Left ventricle myocardium superior (tissue), 1 donor: Measurements from ENCODE around the gene CECR2. TPM values are rescaled to one million over a fixed set of nuclear protein-coding genes. Genes with fewer than 3 reads are reported as not detected.
A peak's percentile ranks its signal among the peaks of the same experiment; 100 is the strongest.

Experiments
- ATAC-seq: fragments of 200-7000 bp; cut with Tn5 transposase; one replicate; pipeline ENCODE4 v1.9.1; 2020; ENCODE audit warnings: mild to moderate bottlenecking, moderate library complexity
- DNase-seq: peaks from one replicate; pipeline ENCODE4 v3.0.0-alpha.2; 2020
- intact Hi-C: fragments of 100-400 bp; cut with micrococcal nuclease; formaldehyde crosslinking; loops from one replicate; pipeline ENCODE4 v1.11.0; 2022
- total RNA-seq: library from RNA; stranded (reverse); fragmentation: NEBNext Ultra II Directional; extraction: Animal tissue kit (Norgen Biotek cat#: 25700); gene quantifications from one replicate; pipeline ENCODE4 v1.2.1, GENCODE V29; 2021
- donor health status: DM: no; HTN: yes; CAD: no; lungs with severe emphysema.

Gene CECR2
- total RNA-seq, 1 donor from 2014 or later, result 7.1 TPM

DNA sequence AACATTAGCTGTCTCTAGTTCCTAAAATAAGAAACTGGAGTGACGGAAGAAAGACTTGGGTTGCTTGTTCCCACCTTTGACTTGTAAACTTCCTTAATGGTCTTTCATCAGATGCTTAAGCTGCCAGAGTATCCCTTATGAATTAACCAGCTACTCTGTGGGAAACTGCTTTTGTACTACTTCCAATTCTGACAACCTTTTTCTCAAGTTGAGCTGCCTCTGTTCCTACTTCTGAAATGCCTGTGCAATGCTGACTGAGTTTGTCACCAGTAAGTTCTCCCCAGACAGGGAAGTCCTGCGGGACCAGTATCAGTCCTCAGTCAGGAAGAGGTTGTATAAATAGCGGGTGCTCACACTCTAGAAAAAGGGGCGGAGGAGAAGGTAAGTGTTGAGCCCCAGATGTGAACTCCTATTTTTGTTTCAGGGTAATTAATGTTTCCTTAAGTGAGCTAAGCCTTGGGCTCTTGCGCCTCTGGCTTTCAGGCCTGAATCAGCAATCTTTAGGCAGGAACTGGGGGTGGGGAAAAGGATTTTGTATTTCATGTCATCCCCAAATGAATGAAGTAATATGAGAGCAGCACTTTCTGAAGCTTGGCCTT lies 67.2 kb downstream of the CECR2 start:
- ATAC-seq, result peak; percentile 54
- no peak for DNase-seq
- intact Hi-C loops, result no loop called here

DNA sequence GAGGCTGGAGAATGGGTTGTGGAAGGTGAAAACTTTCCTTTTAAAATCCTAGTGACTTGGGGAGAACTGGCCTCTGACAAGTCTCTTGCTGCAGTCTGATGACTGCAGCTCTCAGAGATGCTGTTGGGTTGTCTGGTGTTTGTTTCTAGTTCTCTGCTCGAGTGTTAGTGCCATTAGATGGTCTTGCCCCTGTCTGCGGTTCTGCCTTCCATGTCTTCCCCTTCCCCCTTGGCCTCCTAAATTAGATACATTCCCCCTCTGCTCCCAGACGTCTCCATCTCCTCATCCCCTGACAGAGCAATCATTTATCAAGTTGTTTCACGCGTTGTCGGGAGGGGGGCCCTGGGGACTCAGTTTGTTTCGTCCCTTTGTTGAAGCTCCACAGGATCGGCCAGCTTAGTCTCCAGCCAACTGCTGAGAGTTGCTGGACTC lies 67.7 kb downstream of the CECR2 start:
- peak; percentile 57 for ATAC-seq
- intact Hi-C loops, result no loop called here
- DNase-seq, result no peak

DNA sequence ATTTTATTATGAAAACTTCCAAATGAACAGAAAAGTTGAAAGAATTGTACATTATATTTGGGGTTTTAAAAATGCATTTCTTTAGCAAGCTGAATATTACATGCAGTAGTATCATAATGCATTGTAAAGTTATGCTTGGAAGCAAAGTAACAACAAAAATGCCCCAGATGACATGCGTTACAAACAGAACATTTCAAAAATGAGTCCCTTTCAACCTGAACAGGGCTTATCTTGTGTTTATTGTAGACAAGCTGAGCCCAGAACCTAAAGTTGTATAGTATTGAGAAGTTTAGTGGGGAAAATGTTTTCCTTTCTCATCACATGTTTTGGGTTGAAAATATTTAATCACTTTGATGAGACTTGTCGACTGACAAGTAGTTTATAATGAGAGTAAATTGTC lies 68.8 kb downstream of the CECR2 start:
- ATAC-seq (no peak), DNase-seq (no peak)
- intact Hi-C loops, result no loop called here

DNA sequence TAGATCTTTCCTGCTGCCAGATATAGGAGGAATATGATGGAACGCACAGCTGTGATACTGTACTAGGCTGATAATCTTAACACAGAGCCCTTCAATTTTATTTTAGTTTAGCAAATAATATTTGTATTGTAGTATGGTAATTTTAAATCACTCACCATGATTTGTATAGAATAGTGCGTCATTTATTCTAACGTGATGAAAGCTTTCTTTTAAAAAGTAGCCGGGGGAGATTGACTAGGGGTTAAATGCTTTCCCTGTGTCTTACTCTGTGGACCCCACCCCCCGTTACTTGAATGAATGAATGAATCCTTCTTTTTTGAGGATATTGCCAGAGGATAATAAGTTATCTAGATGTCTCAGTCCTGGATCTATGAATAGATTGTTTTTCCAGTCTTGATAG lies 72.1 kb downstream of the CECR2 start:
- intact Hi-C loops, result no loop called here
- ATAC-seq (no peak), DNase-seq (no peak)

DNA sequence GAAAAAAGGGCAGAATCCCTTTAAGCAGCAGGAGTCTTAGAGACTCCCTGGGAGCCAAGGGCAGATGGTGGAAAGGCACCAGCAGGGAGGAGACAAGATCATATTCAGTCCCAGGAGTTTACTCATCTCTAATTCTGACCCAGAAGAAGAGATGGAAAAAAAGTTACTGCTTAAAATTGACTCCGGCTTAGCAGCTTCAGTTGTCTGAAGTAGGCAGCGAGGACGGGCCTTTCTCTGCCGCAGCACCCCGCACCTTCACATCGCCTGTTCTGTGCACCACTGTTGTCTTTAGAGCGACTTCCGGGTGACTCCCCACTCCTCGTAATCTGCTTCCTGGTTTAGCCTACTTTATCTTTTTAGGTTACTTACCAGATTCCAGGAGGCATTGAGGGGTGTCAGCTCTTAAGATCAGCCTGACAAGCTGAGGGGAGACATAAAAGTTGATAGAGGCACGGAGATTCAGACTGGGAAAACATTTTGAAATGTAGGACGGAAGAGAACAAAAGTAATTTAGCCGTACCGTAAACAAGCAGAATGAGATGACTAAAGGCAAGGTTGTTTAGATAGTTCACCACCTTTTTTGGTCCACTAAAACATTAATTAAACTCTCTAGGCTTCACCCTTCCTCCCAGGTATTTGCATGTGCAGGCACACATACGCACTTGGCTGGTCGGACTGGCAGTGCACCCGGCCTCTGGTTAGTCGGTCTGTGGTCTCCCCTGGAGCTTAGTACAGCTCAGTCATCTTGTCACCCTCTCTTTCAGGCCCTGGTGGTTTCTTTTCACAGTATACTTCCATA lies 74.3 kb downstream of the CECR2 start:
- DNase-seq, result no peak
- ATAC-seq, result no peak
- intact Hi-C loops, result no loop called here

DNA sequence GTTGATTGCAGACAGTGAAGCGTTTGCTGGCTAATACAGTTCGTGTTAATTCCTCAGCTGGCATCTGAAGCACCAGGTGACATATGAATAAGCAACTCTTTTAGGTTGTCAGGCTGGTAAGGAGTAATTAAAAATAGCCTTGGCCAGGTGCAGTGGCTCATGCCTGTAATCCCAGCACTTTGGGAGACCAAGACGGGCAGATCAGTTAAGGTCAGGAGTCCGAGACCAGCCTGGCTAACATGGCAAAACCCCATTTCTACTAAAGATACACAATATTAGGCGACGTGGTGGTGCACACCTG lies 74.9 kb downstream of the CECR2 start:
- ATAC-seq (no peak), DNase-seq (no peak)
- intact Hi-C loops, result no loop called here

DNA sequence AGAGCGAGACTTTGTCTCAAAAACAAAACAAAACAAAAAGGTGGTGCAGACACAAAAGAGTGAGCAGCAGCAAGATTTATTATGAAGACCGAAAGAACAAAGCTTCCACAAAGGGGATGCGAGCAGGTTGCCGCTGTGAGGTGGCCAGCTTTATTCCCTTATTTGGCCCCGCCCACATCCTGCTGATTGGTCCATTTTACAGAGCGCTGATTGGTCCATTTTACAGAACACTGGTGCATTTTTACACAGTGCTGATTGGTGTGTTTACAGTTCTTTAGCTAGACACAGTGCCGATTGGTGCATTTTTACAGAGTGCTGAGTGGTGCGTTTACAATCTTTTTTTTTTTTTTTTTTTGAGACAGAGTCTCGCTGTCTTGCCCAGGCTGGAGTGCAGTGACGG lies 77.4 kb downstream of the CECR2 start:
- DNase-seq, result no peak
- ATAC-seq, result no peak
- intact Hi-C loops, result no loop called here

DNA sequence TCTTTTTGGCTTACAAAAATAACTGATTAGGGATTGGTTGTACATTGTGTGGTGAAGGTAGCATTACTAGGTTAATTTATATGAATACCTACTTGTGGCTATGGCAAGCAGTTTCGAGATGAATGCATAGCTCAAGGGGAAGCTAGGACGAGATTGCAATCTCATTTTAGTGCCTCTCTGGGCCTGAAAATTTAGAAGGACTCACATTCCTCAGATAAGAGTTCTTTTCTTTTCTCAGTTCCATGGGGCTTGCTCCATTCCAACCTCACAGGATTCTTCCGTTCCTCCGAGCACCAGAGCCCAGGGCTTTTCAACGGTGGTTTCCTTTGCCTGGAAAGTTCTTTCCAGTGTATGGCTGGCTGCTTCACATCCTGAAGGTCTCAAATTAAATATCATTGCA lies 82.1 kb downstream of the CECR2 start:
- ATAC-seq (no peak), DNase-seq (no peak)
- intact Hi-C loops, result no loop called here

DNA sequence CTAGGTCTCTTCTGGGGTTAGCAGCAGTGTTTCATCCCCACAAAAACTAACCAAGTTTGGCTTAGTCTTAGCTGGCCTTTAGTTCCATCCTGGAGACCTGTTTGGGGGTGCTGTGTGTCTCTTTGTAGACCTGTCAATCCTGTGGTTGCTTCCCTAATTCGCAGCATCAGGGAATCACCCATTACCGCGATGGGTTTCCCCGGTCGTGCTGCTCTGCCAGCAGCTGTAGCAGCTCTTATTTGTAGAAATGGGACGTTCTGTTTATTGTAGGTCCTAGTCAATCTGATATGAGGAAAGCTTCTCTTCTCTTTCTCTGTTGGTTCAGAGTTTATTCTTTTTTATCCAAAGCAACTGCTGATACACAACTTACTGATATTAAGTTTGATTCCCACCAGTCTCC lies 91.6 kb downstream of the CECR2 start:
- intact Hi-C loops, result no loop called here
- no peak for DNase-seq
- no peak for ATAC-seq

DNA sequence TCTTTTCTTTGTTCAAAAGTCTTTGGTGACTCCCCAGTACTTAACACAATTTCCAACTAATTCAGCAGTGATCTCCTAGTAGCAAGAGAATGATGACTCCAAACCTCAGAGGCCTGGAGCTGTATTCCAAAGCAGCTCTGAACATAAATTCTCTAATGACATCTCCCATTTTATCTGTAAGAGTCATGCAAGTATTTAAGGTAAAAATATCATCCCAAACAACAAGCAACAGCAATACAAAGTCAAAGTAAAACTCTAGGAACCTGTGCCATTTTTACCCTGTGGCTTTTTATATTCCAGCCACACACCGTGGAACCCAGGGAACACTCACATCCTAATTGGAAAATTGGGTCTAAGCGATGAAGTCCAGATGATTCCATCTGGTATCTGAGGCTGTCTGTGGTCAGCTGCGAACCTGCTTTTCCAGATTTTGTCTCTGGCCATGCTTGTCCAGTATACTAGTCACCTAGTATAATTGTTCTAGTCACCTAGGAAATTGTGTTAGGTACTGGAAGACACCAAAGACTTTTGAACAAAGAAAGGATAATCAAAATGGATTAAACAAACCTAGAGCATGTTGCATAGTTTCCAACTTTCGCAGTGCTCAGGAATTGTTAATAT lies 101.7 kb downstream of the CECR2 start:
- intact Hi-C loops, result no loop called here
- no peak for ATAC-seq

DNA sequence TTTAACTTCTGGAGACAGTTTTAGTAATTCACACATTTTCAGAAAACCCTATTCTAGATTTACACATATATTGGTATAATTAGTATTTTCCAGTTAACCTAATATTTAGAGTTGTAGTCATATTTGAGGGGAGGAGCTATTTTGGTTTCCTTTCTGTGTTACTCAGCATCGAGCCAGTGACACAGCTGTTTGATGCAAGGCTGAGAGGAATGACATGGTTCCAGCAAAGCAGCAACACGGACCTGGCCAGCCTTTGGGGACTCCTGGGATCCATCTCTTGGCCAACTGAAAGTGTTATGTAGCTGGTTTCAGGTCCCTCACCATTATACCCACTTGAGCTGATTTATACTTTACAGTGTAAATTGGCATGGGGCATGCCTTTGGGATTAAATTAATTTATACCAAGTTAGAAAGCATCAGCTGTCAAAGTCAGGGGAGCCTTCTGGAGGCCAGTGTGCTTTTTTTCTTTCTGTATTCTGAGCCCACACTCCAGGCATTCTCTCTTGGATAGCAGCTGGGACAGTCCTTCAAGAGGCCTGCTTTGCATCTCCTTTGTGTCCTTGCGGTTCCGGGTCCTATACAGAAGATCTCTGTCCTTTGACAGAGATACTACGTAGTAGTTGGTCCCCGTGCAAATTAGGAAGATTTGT lies 102.8 kb downstream of the CECR2 start:
- DNase-seq (no peak), ATAC-seq (peak; percentile 83)
- intact Hi-C loops, result no loop called here

More for the DNA sequence above, 101.7 kb downstream of the CECR2 start:
- DNase-seq, result no peak

DNA sequence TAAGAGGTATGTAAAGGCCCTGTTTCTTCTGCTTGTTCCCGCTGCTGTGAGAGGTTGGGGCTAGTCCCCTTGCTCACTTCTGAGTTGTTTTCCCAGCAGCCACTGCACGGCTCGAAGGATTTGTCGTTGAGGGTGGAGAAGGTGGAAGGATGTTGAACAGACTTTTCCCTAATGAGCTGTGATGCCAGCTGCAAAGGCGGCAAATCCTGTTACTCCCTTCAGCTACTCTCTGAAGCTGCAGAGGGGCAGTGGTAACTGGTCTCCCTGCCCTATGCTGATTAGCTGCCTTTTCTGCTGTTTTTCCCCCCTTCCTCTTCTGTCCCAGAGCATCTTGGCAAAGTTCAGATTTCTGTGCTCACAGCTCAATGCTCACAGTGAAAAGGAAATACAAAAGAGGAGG lies 103.7 kb downstream of the CECR2 start:
- DNase-seq, result no peak
- no peak for ATAC-seq
- intact Hi-C loops, result no loop called here

DNA sequence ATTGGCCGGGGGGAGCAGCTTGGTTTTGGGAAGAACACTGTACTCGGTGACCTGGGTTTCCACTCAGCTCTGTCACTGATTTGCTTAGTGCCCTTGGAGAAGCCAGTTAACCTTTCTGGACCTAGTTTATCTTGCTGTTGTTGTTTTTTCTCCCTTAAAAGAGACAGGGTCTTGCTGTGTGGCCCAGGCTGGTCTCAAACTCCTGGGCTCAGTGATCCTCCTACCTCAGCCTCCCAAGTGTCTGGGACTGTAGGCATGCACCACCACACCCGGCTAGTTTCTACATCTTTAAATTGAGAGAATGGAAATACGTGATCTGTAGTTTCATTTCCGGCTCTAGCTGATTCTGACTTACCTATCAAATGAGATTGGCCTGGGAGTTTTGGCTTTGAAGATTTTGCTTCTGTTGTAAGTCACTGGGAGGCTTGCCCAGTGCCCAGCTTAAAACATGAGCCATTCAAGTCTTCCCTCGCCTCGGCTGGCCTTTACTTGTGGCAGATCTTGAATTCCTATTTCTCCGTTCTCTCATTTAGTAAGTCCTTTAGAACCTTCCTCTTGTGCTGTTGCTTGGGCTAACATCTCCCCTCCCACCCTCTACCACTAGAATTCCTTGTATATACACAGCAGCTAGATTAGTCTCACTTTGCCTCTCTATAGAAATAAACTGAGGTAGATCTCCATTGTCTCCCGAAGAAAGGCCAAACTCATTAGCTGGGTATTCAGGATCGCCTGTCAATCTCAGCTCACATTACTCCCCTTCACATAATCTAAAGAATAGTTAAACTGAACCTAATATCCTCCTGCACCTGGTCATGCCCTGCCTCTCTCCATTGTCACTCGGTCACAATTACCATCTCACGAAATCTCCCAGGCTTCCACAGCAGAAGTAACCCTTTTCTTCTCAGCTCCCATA lies 106.3 kb downstream of the CECR2 start:
- DNase-seq, result no peak
- ATAC-seq, result no peak
- intact Hi-C loops, result no loop called here

DNA sequence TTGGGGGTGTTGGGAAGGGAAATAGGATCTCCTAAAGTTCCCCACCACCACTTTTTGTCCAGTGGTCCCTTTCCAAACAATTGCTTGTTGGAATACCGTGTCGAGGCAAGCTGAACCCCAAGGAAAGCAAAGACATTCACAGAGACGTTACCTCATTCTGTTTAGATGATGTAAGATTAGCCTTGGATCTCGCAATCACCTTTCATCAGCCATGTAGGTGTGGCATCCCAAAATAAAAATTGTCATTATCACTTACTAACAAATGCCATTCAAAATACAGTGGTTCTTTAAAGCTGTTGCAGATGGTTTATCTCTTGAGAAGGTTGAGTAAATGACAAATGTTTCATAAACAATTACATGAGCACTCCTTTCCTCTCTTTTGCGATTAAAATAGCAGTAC lies 107.6 kb downstream of the CECR2 start:
- intact Hi-C loops, result no loop called here
- ATAC-seq (no peak), DNase-seq (no peak)

DNA sequence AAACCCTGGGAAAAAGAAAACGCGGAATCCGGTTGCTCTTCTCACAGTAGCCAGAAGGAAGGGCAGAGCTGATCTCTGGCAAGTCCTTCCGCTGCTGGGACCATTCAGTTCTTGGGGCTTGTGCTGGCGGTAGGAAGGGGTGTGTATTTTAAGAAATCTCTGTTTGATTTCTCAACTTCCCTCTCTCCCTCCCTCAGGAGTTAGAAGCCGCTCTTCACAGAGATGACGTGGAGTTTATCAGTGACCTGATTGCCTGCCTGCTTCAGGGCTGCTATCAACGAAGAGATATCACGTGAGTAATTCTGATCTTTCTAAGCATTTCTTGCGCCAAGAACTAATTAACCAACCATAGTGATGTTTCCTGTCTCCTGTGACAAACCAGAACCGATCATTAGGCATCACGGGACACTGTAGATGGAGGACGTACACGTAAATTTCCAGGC lies 108.2 kb downstream of the CECR2 start:
- DNase-seq (no peak), ATAC-seq (peak; percentile 91)
- intact Hi-C loops, result no loop called here

DNA sequence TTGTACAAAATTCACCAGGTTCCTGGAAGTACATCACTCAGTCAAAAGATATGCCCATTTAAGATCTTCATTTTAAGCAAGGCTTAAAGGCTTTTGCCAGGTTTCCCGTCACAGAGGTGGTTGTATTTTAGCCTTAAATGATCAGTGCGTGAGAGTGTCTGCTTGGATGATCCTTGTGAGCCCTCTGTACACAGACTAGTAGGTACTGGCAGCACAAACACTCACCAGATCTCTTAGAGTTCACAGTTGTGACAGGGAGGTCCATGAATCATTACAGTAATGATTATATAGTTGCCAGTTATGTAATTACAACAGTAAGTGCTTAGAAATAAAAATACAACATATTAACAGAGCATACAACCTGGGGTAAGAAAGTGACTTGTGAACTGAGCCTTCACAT lies 109.9 kb downstream of the CECR2 start:
- intact Hi-C loops, result no loop called here
- ATAC-seq, result no peak
- no peak for DNase-seq

DNA sequence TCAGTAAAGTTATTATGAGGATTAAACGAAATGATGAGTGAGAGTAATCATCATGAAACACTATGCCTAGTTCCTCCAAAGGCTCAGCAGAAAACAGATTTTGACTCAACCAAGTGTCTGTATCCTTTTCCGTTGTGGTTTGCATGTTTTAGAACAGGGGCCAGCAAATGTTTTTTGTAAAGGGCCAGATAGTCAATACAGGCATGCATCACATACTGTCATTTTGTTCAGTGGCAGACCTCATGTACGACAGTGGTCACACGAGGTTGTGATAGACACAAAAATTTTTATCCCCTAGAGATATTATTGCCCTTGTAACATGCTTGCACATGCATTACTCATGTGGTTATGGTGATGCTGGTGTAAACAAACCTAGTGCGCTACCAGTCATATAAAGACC lies 112.2 kb downstream of the CECR2 start:
- intact Hi-C loops, result no loop called here
- DNase-seq (no peak), ATAC-seq (no peak)

DNA sequence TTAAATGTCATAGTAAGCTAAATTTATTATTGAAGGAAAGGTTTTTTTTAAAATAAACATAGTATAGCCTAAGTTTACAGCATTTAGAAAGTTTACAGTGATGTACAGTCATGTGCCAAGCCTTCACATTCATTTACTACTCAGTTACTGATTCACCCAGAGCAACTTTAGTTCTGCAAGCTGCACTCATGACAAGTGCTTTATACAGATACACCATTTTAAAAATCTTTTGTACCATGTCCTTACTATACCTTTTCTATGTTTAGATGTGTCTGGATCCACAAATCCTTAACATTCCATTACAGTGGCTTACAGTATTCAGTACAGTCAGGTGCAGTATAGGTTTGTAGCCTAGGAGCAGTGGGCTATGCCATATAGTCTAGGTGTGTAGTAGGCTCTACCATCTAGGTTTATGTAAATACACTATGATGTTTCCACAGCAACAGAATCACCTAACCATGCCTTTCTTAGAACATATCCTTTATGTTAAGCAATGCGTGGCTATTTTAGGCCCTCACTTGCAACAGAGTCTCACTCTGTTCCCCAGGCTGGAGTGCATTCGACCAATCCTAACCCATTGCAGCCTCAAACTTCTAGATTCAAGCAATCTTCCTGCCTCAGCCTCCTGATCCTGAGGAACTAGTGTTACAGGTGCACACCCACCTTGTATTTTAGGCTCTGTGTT lies 114.6 kb downstream of the CECR2 start:
- intact Hi-C loops, result no loop called here
- DNase-seq (no peak), ATAC-seq (peak; percentile 95)

DNA sequence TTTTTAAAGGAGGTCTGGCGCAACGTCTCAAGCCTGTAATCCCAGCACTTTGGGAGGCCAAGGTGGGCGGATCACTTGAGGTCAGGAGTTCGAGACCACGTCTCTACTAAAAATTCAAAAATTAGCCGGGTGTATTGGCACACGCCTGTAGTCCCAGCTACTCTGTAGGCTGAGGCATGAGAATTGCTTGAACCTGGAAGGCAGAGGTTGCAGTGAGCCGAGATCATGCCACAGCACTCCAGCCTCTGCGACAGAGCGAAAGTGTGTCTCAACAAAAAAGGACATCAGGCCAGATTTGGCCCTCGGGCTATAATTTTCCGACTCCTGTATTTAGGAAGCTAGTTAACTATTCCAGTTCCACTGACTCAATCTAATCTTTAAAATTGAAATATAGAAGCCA lies 115.3 kb downstream of the CECR2 start:
- intact Hi-C loops, result no loop called here
- no peak for DNase-seq
- peak; percentile 50 for ATAC-seq
